Raji (cell line): Measurements from ENCODE around the gene SMARCD2.

Source experiments
- POLR2A ChIP-seq: IDR thresholded peaks from 2 replicates; pipeline ENCODE4 v1.6.1; 2011; ENCODE audit warnings: low read depth, low read length, control low read depth; ENCODE audit not compliant: insufficient read depth

SMARCD2 gene

DNA sequence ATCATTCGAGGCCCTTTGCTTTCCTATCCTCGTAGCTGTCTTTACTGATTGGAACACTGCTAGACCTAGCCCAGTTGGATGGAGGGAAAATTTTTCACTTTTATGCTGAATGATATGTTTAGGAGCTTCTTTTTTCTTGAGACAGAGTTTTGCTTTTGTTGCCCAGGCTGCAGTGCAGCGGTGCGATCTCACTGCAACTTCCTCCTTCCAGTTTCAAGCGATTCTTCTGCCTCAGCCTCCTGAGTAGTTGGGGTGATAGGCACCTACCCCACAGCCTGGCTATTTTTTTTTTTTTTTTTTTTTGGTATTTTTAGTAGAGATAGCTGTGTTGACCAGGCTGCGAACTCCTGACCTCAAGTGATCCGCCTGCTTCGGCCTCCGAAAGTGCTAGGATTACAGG lies 32.5 kb downstream of the SMARCD2 start:
- no peak for TF ChIP-seq POLR2A

DNA sequence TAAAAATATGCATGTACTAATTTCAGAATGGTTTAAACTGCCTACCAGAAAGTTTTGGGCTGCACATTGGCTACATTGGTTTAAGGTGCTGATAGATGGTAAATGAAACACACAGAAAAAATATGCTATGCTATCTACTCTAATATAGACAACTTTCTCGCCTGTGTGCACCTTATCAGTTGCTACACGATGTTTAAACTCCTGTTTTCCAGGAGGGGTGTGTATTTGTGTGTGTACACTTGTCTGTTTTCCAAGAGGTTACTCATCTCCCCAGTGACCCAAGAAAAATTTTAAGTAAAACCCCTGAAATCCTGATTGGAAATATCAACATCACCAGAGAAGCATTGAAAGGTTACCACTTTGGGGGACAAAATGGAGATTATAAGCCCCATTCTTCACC lies 36.9 kb downstream of the SMARCD2 start:
- TF ChIP-seq POLR2A: no peak

DNA sequence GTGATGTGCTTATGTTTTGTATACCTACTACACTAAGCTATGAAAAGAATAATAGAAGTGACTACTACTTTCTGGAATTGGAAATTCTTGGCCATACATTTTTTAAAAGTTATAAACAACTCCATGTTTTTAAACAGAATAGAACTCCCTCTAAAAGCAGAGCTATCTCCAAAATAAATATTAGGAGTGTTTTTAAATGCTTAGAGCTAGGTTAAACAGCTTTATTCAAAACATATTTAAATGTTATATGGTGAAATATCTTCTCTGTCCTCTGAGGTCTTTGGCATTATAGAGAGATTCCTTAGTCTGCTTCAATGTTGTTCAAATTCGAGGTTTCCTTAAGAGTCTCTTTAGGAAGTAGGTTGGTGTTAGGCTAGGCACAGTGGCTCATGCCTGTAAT lies 38.2 kb downstream of the SMARCD2 start:
- TF ChIP-seq POLR2A: no peak

DNA sequence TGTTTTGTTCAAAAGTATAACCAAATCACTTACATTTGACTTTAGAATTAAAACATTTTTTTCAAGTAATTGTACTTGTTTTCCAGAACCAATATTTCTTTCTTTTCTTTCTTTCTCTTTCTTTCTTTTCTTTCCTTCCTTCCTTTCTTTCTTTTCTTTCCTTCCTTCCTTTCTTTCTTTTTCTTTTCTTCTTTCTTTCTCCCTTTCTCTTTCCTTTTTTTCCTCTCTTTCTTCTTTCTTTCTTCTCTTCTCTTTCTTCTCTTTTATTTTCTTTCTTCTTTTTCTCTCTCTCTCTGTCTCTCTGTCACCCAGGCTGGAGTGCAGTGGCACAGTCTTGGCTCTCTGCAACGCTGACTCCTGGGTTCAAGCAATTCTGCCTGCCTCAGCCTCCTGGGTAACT lies 41.7 kb downstream of the SMARCD2 start:
- TF ChIP-seq POLR2A: no peak

DNA sequence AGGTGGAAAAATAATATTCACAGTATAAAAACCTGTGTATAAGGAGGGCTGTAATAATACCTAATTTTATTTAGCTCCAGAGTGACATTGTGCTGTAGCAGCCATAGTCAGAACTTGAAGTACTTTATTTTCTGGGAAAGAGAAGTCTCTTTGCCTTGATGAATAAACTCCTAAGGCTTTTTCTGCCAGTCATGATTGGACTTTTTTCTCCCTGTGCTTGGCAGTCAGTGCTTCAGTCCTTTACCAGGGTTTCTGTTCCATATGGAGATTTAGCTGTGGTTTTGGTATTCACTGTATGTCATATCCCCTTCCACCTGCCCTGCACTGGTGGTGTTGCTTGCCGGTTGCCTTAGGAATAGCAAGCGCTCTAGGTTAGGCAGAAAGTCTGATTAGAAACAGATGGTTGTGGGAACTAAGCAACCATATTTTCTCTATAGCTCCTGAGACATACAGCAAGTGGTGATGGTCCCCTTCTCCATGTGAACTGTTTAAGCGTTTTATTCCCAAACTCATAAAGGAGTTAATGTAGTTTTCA lies 43.8 kb downstream of the SMARCD2 start:
- TF ChIP-seq POLR2A: no peak

DNA sequence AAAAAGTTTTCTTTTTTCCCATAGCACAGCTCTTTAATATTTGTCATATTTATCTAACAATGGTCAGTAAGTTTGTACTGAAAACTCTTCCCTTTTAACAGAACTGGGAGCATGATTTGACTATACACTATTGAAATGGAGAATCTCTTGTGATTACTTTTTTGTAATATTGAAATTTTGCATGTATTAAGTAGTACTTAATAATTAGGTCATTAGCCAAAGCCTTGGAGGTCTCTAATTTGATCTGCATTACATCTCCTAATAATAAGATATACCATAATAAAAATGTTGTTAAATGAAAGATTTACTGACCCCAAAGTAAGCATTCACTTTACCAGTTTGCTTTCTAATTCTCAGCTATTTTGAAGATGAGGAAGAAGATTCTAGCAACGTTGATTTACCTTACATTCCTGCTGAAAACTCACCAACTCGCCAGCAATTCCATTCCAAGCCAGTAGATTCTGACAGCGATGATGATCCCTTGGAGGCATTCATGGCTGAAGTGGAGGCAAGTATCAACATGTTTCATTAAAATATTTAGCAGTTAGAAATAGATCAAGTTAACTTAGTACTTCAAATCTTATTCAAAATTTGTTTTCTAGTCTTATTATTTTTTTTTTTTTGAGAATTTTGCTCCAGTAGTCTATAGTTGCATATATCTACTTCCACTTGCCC lies 50.3 kb downstream of the SMARCD2 start:
- no peak for TF ChIP-seq POLR2A

DNA sequence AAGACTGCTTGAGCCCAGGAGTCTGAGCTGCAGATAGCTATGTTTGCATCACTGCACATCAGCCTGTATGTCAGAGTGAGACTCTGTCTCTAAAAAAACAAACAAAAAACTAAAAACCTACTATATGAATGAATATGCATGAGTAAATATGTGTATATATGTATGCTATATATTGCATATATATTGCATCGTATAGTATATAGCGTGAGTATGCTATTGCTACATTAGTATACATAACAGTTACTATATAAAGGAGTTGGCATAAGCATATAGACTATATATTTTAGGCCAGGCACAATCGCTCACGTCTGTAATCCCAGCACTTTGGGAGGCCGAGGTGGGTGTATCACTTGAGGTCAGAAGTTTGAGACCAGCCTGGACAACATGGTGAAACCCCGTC lies 52.4 kb downstream of the SMARCD2 start:
- TF ChIP-seq POLR2A: no peak

DNA sequence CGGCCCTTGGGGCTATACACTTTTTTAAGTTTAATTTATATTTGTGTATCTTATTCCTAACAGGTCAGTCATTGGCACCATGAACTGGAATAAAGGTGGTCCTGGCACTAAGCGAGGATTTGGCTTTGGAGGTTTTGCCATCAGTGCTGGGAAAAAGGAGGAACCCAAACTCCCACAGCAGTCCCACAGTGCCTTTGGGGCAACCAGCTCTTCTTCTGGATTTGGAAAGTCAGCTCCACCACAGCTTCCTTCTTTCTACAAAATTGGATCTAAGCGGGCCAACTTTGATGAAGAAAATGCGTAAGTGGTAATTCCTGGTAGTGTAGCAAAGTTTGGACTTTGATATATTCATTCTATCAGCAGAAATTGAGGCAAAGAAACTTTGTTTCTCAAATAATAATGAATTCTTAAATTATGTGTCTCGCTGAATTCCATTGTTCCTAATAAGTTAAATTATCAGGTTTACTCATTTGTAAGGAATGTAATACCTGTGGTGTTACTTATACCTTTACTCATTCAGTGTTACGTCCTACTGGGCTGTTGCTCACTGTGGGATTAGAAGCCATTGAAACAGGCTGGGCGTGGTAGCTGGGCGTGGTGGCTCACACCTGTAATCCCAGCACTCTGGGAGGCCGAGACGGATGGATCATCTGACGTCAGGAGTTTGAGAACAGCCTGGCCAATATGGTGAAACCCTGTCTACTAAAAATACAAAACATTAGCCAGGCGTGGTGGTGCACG lies 55.3 kb downstream of the SMARCD2 start:
- TF ChIP-seq POLR2A: no peak

DNA sequence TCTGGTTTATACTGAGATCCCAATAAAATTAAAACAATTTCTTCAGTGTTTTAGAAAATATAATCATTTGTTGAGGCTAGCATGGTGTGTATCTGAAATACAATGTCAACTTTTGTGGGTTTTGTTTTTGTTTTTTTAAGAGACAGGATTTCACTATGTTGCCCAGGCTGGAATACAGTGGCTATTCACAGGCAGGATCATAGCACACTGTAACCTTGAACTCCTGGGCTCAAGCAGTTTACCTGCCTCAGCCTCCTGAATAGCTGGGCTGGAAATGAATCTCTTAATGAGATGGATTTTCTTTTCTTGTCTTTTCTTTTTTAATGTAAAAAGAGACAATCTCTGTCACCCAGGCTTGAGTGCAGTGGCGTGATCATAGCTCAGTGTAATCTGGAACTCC lies 56.4 kb downstream of the SMARCD2 start:
- TF ChIP-seq POLR2A: no peak

DNA sequence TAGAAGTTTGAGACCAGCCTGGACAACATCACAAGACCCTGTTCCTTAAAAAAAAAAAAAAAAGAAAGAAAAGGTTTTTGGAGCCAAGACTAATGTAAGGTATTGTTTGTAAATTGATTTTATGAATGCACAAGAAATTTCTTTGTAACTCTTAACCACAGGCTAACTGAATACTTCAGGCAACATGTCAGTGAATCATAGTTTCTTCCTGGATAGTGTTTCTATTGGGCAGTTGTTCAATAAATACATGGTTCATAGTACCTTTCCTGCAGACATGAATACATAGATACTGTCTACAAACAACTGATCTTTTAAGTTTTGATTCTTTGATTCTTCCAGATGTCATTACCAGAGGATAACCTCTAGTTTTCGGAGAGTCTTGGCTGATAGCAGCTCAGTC lies 56.9 kb downstream of the SMARCD2 start:
- no peak for TF ChIP-seq POLR2A

DNA sequence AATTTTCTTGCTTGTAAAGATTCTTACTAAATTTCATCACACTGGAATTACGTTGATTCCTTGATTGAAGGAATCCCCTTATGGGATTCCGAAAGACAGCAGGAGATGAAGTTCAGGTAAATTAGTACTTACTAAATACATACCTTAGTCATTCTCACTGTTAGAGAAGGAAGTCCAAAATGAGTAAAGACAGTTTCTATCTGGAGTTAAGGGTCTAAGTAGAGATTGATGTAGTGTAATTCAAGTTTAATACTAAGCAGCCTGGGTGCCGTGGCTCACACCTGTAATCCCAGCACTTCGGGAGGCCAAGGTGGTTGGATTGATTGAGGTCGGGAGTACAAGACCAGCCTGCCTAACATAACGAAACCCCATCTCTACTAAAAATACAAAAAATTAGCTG lies 59.0 kb downstream of the SMARCD2 start:
- no peak for TF ChIP-seq POLR2A
